Osteocyte (in vitro differentiated cells): Measurements from ENCODE around the gene CD101. TPM values are rescaled to one million over a fixed set of nuclear protein-coding genes. Genes with fewer than 3 reads are reported as not detected.

Experiments used
- DNase-seq: peaks from one replicate; pipeline ENCODE4 v3.0.0; 2021; ENCODE audit warnings: mixed read lengths; ENCODE audit not compliant: unreplicated experiment; ENCODE audit errors: extremely low spot score
- H3K27ac Mint-ChIP-seq: one replicate; pipeline ENCODE4 v1.8.0; 2021; ENCODE audit warnings: mild to moderate bottlenecking, mixed read lengths; ENCODE audit not compliant: unreplicated experiment
- H3K27me3 Mint-ChIP-seq: one replicate; pipeline ENCODE4 v1.8.0; 2021; ENCODE audit warnings: mixed read lengths; ENCODE audit not compliant: unreplicated experiment
- H3K36me3 Mint-ChIP-seq: one replicate; pipeline ENCODE4 v1.8.0; 2021; ENCODE audit warnings: mixed read lengths; ENCODE audit not compliant: unreplicated experiment
- H3K4me1 Mint-ChIP-seq: one replicate; pipeline ENCODE4 v1.8.0; 2021; ENCODE audit warnings: mixed read lengths; ENCODE audit not compliant: unreplicated experiment
- H3K4me3 Mint-ChIP-seq: one replicate; pipeline ENCODE4 v1.8.0; 2021; ENCODE audit warnings: mild to moderate bottlenecking, moderate library complexity, mixed read lengths; ENCODE audit not compliant: unreplicated experiment
- H3K9me3 Mint-ChIP-seq: one replicate; pipeline ENCODE4 v1.8.0; 2021; ENCODE audit warnings: mixed read lengths; ENCODE audit not compliant: unreplicated experiment
- CTCF ChIP-seq: fragments of 200-600 bp; sonication (generic); IDR thresholded peaks from 2 replicates; pipeline ENCODE4 v1.5.0; 2021; ENCODE audit warnings: antibody characterized with exemption, mild to moderate bottlenecking, moderate library complexity
- total RNA-seq: library from RNA; stranded (reverse); gene quantifications from 2 replicates; pipeline ENCODE4 v1.2.1, GENCODE V29; 2021

CD101 gene
- total RNA-seq, 1 donor from 2014 or later = 0.78 TPM

GRCh38 chr1:117030271-117030877 lies 28.8 kb downstream of the CD101 start:
- H3K27me3 Mint-ChIP-seq = peaks cover 3% of the 10 kb centered on the region
- no peak overlapping the region for H3K4me3 Mint-ChIP-seq
- no peaks in the 10 kb centered on the region for H3K9me3 Mint-ChIP-seq
- no peaks in the 10 kb centered on the region for H3K36me3 Mint-ChIP-seq
- peaks cover 12% of the 10 kb centered on the region for H3K4me1 Mint-ChIP-seq
- no peak overlapping the region for H3K27ac Mint-ChIP-seq
- no peak for TF ChIP-seq CTCF
- DNase-seq = no peak

GRCh38 chr1:117032266-117032665 lies 30.7 kb downstream of the CD101 start:
- peaks cover 3% of the 10 kb centered on the region for H3K27me3 Mint-ChIP-seq
- H3K27ac Mint-ChIP-seq = no peak overlapping the region
- DNase-seq = no peak
- no peaks in the 10 kb centered on the region for H3K4me1 Mint-ChIP-seq
- H3K9me3 Mint-ChIP-seq = no peaks in the 10 kb centered on the region
- no peak for TF ChIP-seq CTCF
- H3K4me3 Mint-ChIP-seq = no peak overlapping the region
- H3K36me3 Mint-ChIP-seq = no peaks in the 10 kb centered on the region

- Mint-ChIP-seq H3K9me3 (no peaks in the 10 kb centered on the region), H3K27me3 (peaks cover 3% of the 10 kb centered on the region), H3K27ac (no peak overlapping the region), H3K4me1 (peaks cover 2% of the 10 kb centered on the region), H3K36me3 (no peaks in the 10 kb centered on the region), H3K4me3 (no peak overlapping the region)
- DNase-seq = no peak
- no peak for TF ChIP-seq CTCF
Measured at GRCh38 chr1:117032681-117033539, 31.4 kb downstream of the CD101 start.

GRCh38 chr1:117033772-117034171 lies 32.2 kb downstream of the CD101 start:
- Mint-ChIP-seq H3K27ac (no peak overlapping the region), H3K4me1 (peaks cover 7% of the 10 kb centered on the region), H3K27me3 (peaks cover 3% of the 10 kb centered on the region), H3K4me3 (no peak overlapping the region), H3K9me3 (no peaks in the 10 kb centered on the region), H3K36me3 (no peaks in the 10 kb centered on the region)
- no peak for TF ChIP-seq CTCF
- no peak for DNase-seq

GRCh38 chr1:117034791-117035290 lies 33.3 kb downstream of the CD101 start:
- Mint-ChIP-seq H3K4me1 (peaks cover 11% of the 10 kb centered on the region), H3K27me3 (peaks cover 3% of the 10 kb centered on the region), H3K27ac (no peak overlapping the region), H3K9me3 (no peaks in the 10 kb centered on the region), H3K4me3 (no peak overlapping the region), H3K36me3 (no peaks in the 10 kb centered on the region)
- no peak for TF ChIP-seq CTCF
- no peak for DNase-seq
